ENCODE data around the gene TNFAIP8L1. TPM values are rescaled to one million over a fixed set of nuclear protein-coding genes. Genes with fewer than 3 reads are reported as not detected.

Gene TNFAIP8L1
- total RNA-seq, 1 donor from 2014 or later, result 3.0 TPM

DNA sequence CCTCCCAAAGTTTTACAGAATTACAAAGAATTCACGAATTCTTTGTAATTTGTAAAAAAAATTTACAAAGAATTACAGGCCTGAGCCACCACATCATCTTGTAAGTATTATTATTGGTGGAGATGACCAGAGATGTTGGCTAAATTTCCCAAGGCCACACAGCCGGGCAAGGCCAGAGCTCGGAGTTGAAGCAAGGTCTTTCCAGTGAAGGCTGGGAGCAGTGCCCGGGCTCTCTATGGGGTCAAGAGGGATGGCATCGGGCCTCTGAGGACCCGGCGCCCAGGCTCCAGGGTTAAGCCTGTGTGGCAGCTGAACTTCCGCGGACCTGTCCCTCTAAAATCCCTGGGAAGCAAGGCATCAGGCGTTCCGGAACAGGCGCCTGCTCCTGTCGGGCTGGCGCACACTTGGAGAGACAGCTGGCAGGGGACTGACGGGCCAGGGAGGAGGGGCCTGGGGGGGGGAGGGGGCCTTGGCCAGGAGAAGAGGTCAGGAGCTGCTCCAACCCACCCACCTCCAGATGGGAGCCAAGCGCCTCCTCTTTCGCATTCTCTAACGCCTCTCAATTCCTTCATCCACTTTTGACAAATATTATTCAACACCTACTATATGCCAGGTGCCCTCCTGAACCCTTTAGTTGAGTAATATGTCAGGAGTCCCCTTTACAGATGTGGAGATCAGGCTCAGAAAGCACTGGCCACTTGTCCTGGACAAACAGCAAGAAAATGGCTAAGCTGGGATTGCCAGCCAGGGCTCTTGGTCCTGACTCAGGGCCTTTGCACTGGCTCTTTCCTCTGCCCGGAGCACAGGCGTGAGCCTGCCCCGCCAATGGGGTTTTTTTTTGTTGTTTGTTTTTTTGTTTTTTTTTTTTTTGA is 43.0 kb upstream of the TNFAIP8L1 start:
- no peaks in the 10 kb centered on the region for H3K4me1 ChIP-seq (ENCODE audit: insufficient read depth, low read length)
- FAIRE-seq (no peak), DNase-seq (ENCODE audit: low read depth) (no peak)
- H3K27me3 Mint-ChIP-seq (ENCODE audit: low read depth, unreplicated experiment), result peaks cover 38% of the 10 kb centered on the region
- H3K79me2 ChIP-seq (ENCODE audit: insufficient read depth, low read length), result no peaks in the 10 kb centered on the region
- H3K27me3 ChIP-seq (ENCODE audit: insufficient read depth, low read length), result peaks cover 19% of the 10 kb centered on the region
- H3K27ac ChIP-seq (ENCODE audit: low read depth, low read length), result no peak overlapping the region
- no peaks in the 10 kb centered on the region for H3K4me1 Mint-ChIP-seq (ENCODE audit: low read depth, unreplicated experiment)
- H3K4me3 Mint-ChIP-seq (ENCODE audit: unreplicated experiment), result no peak overlapping the region
- H3K9me3 Mint-ChIP-seq (ENCODE audit: unreplicated experiment), result no peaks in the 10 kb centered on the region
- H3K36me3 ChIP-seq (ENCODE audit: insufficient read depth, low read length), result no peaks in the 10 kb centered on the region
- H3K9me3 ChIP-seq (ENCODE audit: insufficient read depth, low read depth, low read length), result no peaks in the 10 kb centered on the region
- no peak overlapping the region for H3K4me3 ChIP-seq (ENCODE audit: insufficient read depth, low read depth, low read length)
- H3K9ac ChIP-seq (ENCODE audit: low read length), result no peak overlapping the region
- no peak overlapping the region for H2AFZ ChIP-seq (ENCODE audit: low read depth, low read length)
- no peak overlapping the region for H3K27ac Mint-ChIP-seq (ENCODE audit: unreplicated experiment)
- TF ChIP-seq, protein P1, sequence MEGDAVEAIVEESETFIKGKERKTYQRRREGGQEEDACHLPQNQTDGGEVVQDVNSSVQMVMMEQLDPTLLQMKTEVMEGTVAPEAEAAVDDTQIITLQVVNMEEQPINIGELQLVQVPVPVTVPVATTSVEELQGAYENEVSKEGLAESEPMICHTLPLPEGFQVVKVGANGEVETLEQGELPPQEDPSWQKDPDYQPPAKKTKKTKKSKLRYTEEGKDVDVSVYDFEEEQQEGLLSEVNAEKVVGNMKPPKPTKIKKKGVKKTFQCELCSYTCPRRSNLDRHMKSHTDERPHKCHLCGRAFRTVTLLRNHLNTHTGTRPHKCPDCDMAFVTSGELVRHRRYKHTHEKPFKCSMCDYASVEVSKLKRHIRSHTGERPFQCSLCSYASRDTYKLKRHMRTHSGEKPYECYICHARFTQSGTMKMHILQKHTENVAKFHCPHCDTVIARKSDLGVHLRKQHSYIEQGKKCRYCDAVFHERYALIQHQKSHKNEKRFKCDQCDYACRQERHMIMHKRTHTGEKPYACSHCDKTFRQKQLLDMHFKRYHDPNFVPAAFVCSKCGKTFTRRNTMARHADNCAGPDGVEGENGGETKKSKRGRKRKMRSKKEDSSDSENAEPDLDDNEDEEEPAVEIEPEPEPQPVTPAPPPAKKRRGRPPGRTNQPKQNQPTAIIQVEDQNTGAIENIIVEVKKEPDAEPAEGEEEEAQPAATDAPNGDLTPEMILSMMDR (IDR thresholded peaks at IDR 0.05; ENCODE audit: insufficient read depth, low read depth, low read length), result no peak
- no peak for TF ChIP-seq EZH2 (IDR thresholded peaks at IDR 0.05; ENCODE audit: insufficient read depth, low read length)
- no peak overlapping the region for H3K4me2 ChIP-seq (ENCODE audit: low read length)
- H3K36me3 Mint-ChIP-seq (ENCODE audit: low read depth, unreplicated experiment), result no peaks in the 10 kb centered on the region
- no peaks in the 10 kb centered on the region for H4K20me1 ChIP-seq (ENCODE audit: insufficient read depth, low read length)

DNA sequence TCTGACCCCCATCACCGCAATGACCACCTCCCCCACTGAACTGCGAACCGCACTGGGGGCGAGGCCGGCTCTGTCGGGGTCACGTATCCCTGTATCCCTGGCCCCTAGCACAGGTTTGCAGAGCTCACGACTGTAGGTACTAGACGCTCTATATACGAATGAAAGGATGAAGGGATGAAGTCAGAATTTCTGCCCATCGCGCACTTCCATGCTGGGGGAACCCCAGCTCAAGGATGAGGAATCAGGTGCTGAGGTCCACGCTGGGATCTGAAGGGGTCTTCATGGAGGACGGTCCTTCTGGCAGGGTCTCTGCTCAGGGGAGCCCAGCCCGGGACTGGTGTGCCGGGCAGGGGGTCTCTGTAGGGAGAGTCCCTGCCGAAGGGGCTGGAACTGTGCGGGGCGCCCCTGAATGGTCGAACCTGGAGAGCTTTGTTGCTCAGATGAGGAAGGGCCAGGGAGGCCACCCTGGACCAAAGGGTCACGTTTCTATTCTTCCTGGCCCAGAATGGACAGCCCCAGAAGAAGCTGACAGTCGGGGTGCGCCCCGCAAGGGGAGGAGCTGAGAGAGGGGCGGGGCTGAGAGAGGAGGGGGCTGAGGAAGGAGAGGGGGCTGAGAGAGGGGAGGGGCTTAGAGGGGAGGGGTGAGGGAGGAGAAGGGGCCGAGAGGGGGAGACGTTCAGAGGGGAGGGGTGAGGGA is 41.9 kb upstream of the TNFAIP8L1 start:
- Mint-ChIP-seq H3K4me1 (ENCODE audit: low read depth, unreplicated experiment) (no peaks in the 10 kb centered on the region), H3K36me3 (ENCODE audit: low read depth, unreplicated experiment) (no peaks in the 10 kb centered on the region), H3K4me3 (ENCODE audit: unreplicated experiment) (no peak overlapping the region), H3K9me3 (ENCODE audit: unreplicated experiment) (no peaks in the 10 kb centered on the region), H3K27ac (ENCODE audit: unreplicated experiment) (no peak overlapping the region), H3K27me3 (ENCODE audit: low read depth, unreplicated experiment) (peaks cover 38% of the 10 kb centered on the region)
- Histone ChIP-seq H3K27ac (ENCODE audit: low read depth, low read length) (no peak overlapping the region), H3K36me3 (ENCODE audit: insufficient read depth, low read length) (no peaks in the 10 kb centered on the region), H4K20me1 (ENCODE audit: insufficient read depth, low read length) (no peaks in the 10 kb centered on the region), H3K4me2 (ENCODE audit: low read length) (peak overlapping the region; percentile 30), H3K4me1 (ENCODE audit: insufficient read depth, low read length) (no peaks in the 10 kb centered on the region), H3K79me2 (ENCODE audit: insufficient read depth, low read length) (no peaks in the 10 kb centered on the region), H3K27me3 (ENCODE audit: insufficient read depth, low read length) (peaks cover 16% of the 10 kb centered on the region), H3K4me3 (ENCODE audit: insufficient read depth, low read depth, low read length) (no peak overlapping the region), H3K9ac (ENCODE audit: low read length) (no peak overlapping the region), H3K9me3 (ENCODE audit: insufficient read depth, low read depth, low read length) (no peaks in the 10 kb centered on the region), H2AFZ (ENCODE audit: low read depth, low read length) (no peak overlapping the region)
- FAIRE-seq, result no peak
- no peak for DNase-seq (ENCODE audit: low read depth)
- TF ChIP-seq, protein P1 (IDR thresholded peaks at IDR 0.05; ENCODE audit: insufficient read depth, low read depth, low read length), result no peak
- peak; percentile 18 for TF ChIP-seq EZH2 (IDR thresholded peaks at IDR 0.05; ENCODE audit: insufficient read depth, low read length)

Data from astrocyte (in vitro differentiated cells and primary cell).